ENCODE measurements around the gene B3GALT6.

Gene B3GALT6

DNA sequence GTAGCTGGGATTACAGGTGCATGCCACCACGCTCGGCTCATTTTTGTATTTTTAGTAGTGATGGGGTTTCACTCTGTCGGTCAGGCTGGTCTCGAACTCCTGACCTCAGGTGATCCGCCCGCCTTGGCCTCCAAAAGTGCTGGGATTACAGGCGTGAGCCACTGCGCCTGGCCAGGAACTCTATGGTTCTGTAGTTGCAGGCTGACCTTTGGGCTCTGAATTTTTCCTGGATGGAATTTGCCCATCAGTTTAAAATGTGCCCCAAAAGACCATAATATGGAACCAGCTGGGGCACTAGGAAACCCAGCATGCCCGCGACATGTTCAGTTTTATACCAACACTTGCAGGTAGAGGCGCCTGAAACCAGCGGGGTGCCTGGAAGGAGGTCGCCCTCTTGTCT, 46.6 kb downstream of the B3GALT6 start:
- no peak overlapping the region for H3K4me3 ChIP-seq (ENCODE audit: low read depth, low read length)
- TF ChIP-seq, protein P1, sequence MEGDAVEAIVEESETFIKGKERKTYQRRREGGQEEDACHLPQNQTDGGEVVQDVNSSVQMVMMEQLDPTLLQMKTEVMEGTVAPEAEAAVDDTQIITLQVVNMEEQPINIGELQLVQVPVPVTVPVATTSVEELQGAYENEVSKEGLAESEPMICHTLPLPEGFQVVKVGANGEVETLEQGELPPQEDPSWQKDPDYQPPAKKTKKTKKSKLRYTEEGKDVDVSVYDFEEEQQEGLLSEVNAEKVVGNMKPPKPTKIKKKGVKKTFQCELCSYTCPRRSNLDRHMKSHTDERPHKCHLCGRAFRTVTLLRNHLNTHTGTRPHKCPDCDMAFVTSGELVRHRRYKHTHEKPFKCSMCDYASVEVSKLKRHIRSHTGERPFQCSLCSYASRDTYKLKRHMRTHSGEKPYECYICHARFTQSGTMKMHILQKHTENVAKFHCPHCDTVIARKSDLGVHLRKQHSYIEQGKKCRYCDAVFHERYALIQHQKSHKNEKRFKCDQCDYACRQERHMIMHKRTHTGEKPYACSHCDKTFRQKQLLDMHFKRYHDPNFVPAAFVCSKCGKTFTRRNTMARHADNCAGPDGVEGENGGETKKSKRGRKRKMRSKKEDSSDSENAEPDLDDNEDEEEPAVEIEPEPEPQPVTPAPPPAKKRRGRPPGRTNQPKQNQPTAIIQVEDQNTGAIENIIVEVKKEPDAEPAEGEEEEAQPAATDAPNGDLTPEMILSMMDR (IDR thresholded peaks at IDR 0.05; ENCODE audit: control insufficient read depth, extremely low read depth, insufficient read depth): no peak
- DNase-seq (ENCODE audit: low read depth): no peak

DNA sequence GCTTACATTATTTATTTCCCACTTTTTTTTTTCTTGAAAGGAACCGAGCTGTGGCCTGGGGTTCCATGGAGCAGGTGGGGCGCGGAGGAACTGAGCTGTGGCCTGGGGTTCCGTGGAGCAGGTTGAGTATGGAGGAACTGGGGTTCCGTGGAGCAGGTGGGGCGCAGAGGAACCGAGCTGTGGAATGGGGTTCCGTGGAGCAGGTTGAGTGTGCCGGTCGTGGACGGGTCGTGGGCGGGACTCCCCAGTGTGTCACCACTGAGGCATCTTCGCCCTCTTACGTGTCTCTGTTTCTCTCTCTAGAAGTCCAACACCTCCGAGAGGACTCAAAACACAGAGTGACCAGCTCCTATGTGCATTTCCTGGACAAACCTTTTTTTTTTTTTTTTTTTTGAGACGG, 47.0 kb downstream of the B3GALT6 start:
- TF ChIP-seq, protein P1 (IDR thresholded peaks at IDR 0.05; ENCODE audit: control insufficient read depth, extremely low read depth, insufficient read depth): no peak
- no peak for DNase-seq (ENCODE audit: low read depth)
- no peak overlapping the region for H3K4me3 ChIP-seq (ENCODE audit: low read depth, low read length)

DNA sequence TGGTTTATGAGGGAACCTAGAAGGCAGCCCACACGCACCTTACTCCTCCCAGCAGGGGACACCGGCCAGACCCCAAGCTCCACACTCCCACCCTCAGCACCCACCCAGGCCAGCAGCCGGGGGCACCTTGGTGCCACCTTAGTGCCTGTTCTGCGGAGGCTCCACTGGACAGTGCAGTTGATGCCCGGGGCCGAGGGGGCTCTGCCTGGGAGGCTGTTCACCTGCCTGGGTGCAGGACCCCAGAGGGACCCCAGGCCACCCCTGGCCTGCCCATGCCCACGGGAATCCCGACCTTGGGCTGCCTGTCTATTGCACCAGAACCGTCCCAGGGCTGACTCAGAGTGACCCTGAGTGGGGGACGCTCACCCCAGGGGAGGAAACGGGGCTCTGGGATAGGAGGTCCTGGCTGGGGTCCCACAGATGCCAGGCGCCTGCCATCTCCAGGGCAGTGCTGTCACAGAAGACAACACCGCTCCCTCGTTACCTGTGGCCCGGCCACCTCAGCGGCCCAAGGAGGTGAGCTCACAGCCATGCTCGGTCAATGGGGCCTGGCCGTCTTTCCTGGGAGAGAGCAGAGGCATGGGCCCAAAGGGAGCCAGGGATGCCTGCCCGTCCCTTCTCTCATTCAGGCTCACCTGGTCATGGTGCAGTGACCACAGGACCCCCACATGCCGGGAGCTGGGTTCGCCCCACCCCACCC, 48.9 kb downstream of the B3GALT6 start:
- DNase-seq (ENCODE audit: low read depth): no peak
- TF ChIP-seq, protein P1 (IDR thresholded peaks at IDR 0.05; ENCODE audit: control insufficient read depth, extremely low read depth, insufficient read depth): no peak
- H3K4me3 ChIP-seq (ENCODE audit: low read depth, low read length): no peak overlapping the region

DNA sequence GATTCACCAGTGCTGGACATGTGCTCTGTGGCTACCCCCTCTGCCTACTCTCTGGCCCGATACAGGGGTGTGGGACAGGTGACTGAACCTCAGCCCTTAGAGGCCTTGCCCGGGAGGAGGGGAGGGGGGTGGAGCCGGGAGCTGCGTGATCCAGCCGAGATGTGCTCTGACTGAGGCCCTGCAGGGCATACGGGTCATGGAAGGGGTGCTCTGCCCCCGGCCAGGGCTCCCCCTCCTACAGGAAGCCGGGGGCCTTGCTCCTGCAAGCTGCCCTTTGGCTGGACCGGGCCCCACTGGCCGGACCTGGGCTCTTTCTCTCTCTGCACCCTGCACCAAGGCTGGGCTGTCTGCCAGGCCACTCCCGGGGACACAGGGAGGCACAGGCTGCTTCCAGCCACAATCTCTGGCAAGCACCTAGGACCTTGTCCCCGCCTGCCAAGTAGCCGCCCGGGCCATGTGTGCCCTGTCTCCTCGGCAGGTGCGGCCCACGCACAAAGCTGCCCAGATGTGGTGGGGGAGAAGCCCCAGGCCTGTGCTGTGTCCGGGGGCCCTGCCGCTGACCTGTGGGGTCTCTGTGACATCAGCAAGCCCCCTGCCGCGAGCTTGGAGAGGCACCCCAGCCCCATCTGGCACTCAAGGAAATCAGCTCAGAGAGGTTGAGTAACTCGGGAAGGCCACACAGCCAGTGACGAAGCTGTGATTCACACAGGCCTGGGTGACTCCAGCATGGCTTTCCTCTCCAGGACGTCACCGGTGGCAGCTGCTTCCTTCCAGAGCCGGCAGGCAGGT, 49.7 kb downstream of the B3GALT6 start:
- H3K4me3 ChIP-seq (ENCODE audit: low read depth, low read length): no peak overlapping the region
- TF ChIP-seq, protein P1 (IDR thresholded peaks at IDR 0.05; ENCODE audit: control insufficient read depth, extremely low read depth, insufficient read depth): no peak
- peak; percentile 46 for DNase-seq (ENCODE audit: low read depth)

DNA sequence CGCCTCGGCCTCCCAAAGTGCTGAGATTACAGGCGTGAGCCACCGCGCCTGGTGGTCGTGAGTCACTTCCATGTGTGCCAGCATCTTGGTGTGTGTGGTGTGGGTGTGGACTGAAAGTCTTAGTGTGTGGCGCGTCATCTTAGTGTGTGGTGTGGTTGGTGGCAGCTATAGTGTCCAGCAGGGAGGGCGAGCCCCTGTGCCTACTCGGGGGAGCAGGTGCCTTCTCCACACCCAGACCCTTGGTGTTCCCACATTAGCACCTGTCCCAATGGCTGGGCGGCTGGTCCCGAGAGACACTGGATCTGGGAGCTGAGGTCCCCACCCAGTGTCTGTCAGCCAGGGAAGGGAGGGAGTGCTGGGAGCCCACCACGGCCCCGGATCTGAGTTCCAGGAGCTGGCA, 51.0 kb downstream of the B3GALT6 start:
- TF ChIP-seq, protein P1 (IDR thresholded peaks at IDR 0.05; ENCODE audit: control insufficient read depth, extremely low read depth, insufficient read depth): no peak
- DNase-seq (ENCODE audit: low read depth): no peak

DNA sequence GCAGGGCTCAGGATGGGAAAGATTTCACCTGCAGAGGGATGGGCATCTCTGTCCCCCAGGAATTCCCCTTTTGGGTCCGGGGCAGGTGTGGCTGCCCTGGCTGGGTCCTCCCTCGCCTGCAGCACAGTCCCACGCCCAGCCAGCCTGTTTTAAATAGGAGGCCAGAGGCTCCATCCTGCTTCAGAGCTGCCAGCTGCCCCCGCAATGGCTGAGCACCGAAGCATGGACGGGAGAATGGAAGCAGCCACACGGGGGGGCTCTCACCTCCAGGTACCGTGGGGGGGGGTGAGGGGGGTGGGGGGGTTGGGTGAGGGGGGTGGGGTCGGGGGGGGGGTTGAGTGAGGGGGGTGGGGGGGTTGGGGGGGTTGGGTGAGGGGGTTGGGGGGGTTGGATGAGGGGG, 51.8 kb downstream of the B3GALT6 start:
- TF ChIP-seq, protein P1 (IDR thresholded peaks at IDR 0.05; ENCODE audit: control insufficient read depth, extremely low read depth, insufficient read depth): no peak
- no peak for DNase-seq (ENCODE audit: low read depth)
- H3K4me3 ChIP-seq (ENCODE audit: low read depth, low read length): no peak overlapping the region

More for the DNA sequence above, 51.0 kb downstream of the B3GALT6 start:
- H3K4me3 ChIP-seq (ENCODE audit: low read depth, low read length): no peak overlapping the region

All from LNCaP clone FGC (cell line).